ENCODE results near the gene SF3B5.

SF3B5 gene

DNA sequence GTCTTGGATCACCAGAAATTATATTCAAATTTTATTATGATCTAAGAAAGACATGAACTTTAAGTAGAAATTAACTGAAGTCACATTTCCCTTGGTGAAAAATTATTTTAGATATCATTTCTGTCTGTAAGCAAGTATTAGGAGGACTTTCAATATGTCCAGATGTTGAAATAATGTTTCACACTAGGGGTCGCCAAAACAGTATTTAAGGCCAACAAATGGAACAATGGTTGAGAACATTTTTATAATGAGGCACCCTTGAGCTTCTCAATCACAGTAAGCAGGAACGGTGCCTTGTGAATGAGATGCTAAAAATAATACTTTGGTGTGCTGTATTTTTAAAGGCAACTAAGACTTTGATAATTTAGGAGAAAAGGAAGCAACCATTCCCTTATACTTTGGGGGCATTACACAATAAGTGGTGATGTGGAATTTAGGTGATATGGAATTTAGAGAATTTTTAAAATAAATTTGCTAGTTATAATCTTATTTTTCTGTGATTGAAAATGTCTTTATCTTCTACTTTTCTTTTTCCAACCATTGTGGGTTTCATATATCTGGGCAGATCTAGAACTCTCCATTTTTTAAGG is 9.6 kb upstream of the SF3B5 start:
- Histone ChIP-seq H3K9ac (ENCODE audit: low read depth, low read length, poor library complexity, severe bottlenecking) (no peak overlapping the region), H3K4me2 (ENCODE audit: low read depth, low read length, poor library complexity, severe bottlenecking) (no peak overlapping the region), H3F3A (ENCODE audit: low read depth) (no peaks in the 10 kb centered on the region), H4K20me1 (ENCODE audit: insufficient read depth, low read length, poor library complexity, severe bottlenecking) (no peaks in the 10 kb centered on the region), H3K4me1 (ENCODE audit: insufficient read depth, low read length, poor library complexity, severe bottlenecking) (no peaks in the 10 kb centered on the region), H3K36me3 (ENCODE audit: insufficient read depth, low read length) (no peaks in the 10 kb centered on the region), H2AFZ (ENCODE audit: low read length) (no peak overlapping the region), H3K79me2 (ENCODE audit: insufficient read depth, low read length) (no peaks in the 10 kb centered on the region), H3K4me3 (ENCODE audit: low read length, poor library complexity, severe bottlenecking) (no peak overlapping the region), H3K9me2 (replicated peaks; ENCODE audit: low read depth, low read length) (no peaks in the 10 kb centered on the region), H3K9me3 (ENCODE audit: insufficient read depth, low read depth, low read length) (no peaks in the 10 kb centered on the region), H3K27me3 (ENCODE audit: insufficient read depth, low read length, poor library complexity, severe bottlenecking) (no peaks in the 10 kb centered on the region)
- TF ChIP-seq EZH2phosphoT487 (IDR thresholded peaks at IDR 0.05; ENCODE audit: borderline replicate concordance) = no peak
- TF ChIP-seq, protein P1, sequence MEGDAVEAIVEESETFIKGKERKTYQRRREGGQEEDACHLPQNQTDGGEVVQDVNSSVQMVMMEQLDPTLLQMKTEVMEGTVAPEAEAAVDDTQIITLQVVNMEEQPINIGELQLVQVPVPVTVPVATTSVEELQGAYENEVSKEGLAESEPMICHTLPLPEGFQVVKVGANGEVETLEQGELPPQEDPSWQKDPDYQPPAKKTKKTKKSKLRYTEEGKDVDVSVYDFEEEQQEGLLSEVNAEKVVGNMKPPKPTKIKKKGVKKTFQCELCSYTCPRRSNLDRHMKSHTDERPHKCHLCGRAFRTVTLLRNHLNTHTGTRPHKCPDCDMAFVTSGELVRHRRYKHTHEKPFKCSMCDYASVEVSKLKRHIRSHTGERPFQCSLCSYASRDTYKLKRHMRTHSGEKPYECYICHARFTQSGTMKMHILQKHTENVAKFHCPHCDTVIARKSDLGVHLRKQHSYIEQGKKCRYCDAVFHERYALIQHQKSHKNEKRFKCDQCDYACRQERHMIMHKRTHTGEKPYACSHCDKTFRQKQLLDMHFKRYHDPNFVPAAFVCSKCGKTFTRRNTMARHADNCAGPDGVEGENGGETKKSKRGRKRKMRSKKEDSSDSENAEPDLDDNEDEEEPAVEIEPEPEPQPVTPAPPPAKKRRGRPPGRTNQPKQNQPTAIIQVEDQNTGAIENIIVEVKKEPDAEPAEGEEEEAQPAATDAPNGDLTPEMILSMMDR (conservative IDR thresholded peaks at IDR 0.05; ENCODE audit: low read length) = peak; percentile 88

DNA sequence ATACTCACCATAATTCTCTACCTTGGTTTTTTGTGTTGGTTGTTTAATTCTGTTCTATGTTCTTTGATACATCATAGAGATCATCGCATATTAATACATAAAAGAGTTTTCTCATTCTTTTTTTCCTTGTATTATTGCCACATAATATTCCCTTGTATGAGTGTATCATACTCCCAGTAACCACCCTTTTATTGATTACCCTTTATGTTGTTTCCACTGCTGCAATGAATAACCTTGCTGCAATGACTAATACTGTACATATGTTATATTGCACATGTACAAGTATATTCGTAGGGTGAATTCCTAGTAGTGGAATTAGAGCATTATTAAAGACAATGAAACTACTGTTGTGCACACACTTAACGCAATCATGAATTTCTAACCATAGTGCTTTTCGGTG is 9.1 kb upstream of the SF3B5 start:
- H3K9me2 ChIP-seq (replicated peaks; ENCODE audit: low read depth, low read length) = no peaks in the 10 kb centered on the region
- TF ChIP-seq EZH2phosphoT487 (IDR thresholded peaks at IDR 0.05; ENCODE audit: borderline replicate concordance) = no peak
- TF ChIP-seq, protein P1 (conservative IDR thresholded peaks at IDR 0.05; ENCODE audit: low read length) = no peak
- no peak overlapping the region for H3K9ac ChIP-seq (ENCODE audit: low read depth, low read length, poor library complexity, severe bottlenecking)
- no peaks in the 10 kb centered on the region for H3K9me3 ChIP-seq (ENCODE audit: insufficient read depth, low read depth, low read length)
- H3K4me1 ChIP-seq (ENCODE audit: insufficient read depth, low read length, poor library complexity, severe bottlenecking) = no peaks in the 10 kb centered on the region
- no peaks in the 10 kb centered on the region for H3K27me3 ChIP-seq (ENCODE audit: insufficient read depth, low read length, poor library complexity, severe bottlenecking)
- H3K79me2 ChIP-seq (ENCODE audit: insufficient read depth, low read length) = no peaks in the 10 kb centered on the region
- no peak overlapping the region for H3K4me2 ChIP-seq (ENCODE audit: low read depth, low read length, poor library complexity, severe bottlenecking)
- no peaks in the 10 kb centered on the region for H3K36me3 ChIP-seq (ENCODE audit: insufficient read depth, low read length)
- no peaks in the 10 kb centered on the region for H4K20me1 ChIP-seq (ENCODE audit: insufficient read depth, low read length, poor library complexity, severe bottlenecking)
- no peak overlapping the region for H2AFZ ChIP-seq (ENCODE audit: low read length)
- H3K4me3 ChIP-seq (ENCODE audit: low read length, poor library complexity, severe bottlenecking) = no peak overlapping the region
- H3F3A ChIP-seq (ENCODE audit: low read depth) = no peaks in the 10 kb centered on the region

DNA sequence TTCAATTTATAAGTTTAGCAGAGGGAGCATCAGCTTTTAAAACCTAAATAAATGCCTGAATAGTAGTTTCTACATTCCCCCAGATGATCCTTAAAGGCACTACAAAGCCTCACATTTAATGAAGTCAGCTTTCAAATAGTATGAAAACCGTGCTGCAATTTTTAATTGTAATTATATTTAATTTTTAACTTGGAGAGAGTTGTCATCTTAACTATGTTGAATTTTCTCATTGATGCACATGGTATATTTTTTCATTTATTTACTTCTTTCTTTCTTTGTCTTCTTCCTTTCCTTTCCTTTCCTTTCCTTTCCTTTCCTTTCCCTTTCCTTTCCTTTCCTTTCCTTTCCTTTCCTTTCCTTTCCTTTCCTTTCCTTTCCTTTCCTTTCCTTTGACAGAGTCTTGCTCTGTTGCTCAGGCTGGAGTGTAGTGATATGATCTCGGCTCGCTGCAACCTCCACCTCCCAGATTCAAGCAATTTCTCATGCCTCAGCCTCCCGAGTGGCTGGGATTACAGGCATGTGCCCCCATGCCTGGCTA is 7.7 kb upstream of the SF3B5 start:
- Histone ChIP-seq H3K9me2 (replicated peaks; ENCODE audit: low read depth, low read length) (no peaks in the 10 kb centered on the region), H3K4me1 (ENCODE audit: insufficient read depth, low read length, poor library complexity, severe bottlenecking) (no peaks in the 10 kb centered on the region), H3K27me3 (ENCODE audit: insufficient read depth, low read length, poor library complexity, severe bottlenecking) (no peaks in the 10 kb centered on the region), H3K9ac (ENCODE audit: low read depth, low read length, poor library complexity, severe bottlenecking) (no peak overlapping the region), H3K36me3 (ENCODE audit: insufficient read depth, low read length) (no peaks in the 10 kb centered on the region), H3F3A (ENCODE audit: low read depth) (no peaks in the 10 kb centered on the region), H3K79me2 (ENCODE audit: insufficient read depth, low read length) (no peaks in the 10 kb centered on the region), H3K4me2 (ENCODE audit: low read depth, low read length, poor library complexity, severe bottlenecking) (no peak overlapping the region), H3K4me3 (ENCODE audit: low read length, poor library complexity, severe bottlenecking) (no peak overlapping the region), H3K9me3 (ENCODE audit: insufficient read depth, low read depth, low read length) (no peaks in the 10 kb centered on the region), H4K20me1 (ENCODE audit: insufficient read depth, low read length, poor library complexity, severe bottlenecking) (no peaks in the 10 kb centered on the region), H2AFZ (ENCODE audit: low read length) (no peak overlapping the region)
- no peak for TF ChIP-seq EZH2phosphoT487 (IDR thresholded peaks at IDR 0.05; ENCODE audit: borderline replicate concordance)
- TF ChIP-seq, protein P1 (conservative IDR thresholded peaks at IDR 0.05; ENCODE audit: low read length) = no peak
